OCI-LY3 (cell line): ENCODE measurements around the gene ETV4.

Experiments used
- H2AFZ ChIP-seq: fragments of 200-600, 300-600 bp; shearing (Covaris generic); 2 replicates; pipeline ENCODE4 v1.6.0; 2014; ENCODE audit warnings: antibody characterized with exemption, low read depth, low read length
- H3K27ac ChIP-seq: fragments of 200-600, 300-600 bp; sonication (generic); 2 replicates; pipeline ENCODE4 v1.5.1; 2014; ENCODE audit warnings: mild to moderate bottlenecking, low read length, moderate library complexity, mixed read lengths
- H3K27me3 ChIP-seq: fragments of 200-600, 300-600 bp; sonication (generic); 2 replicates; pipeline ENCODE4 v1.6.1; 2014; ENCODE audit warnings: low read depth, low read length, mixed read lengths
- H3K36me3 ChIP-seq: fragments of 200-600, 300-600 bp; sonication (generic); replicated peaks from 2 replicates; pipeline ENCODE3; 2014; ENCODE audit warnings: low read depth, low read length, mixed read lengths
- H3K4me1 ChIP-seq: fragments of 300-600, 200-600 bp; sonication (generic); 2 replicates; pipeline ENCODE4 v1.6.1; 2014; ENCODE audit warnings: low read length, mixed read lengths
- H3K4me2 ChIP-seq: fragments of 200-600, 300-600 bp; sonication (generic); 2 replicates; pipeline ENCODE4 v1.6.1; 2014; ENCODE audit warnings: low read length, mixed read lengths
- H3K4me3 ChIP-seq: fragments of 300-600, 200-600 bp; sonication (generic); 2 replicates; pipeline ENCODE4 v1.5.1; 2014; ENCODE audit warnings: antibody characterized with exemption, mild to moderate bottlenecking, low read length, moderate library complexity
- H3K79me2 ChIP-seq: fragments of 300-600, 200-600 bp; shearing (Covaris generic); 2 replicates; pipeline ENCODE4 v1.6.1; 2014; ENCODE audit warnings: mild to moderate bottlenecking, low read length, mixed read lengths
- H3K9ac ChIP-seq: fragments of 300-600, 200-600 bp; shearing (Covaris generic); 2 replicates; pipeline ENCODE4 v1.6.0; 2014; ENCODE audit warnings: mild to moderate bottlenecking, low read length, moderate library complexity
- H3K9me3 ChIP-seq: fragments of 200-600, 300-600 bp; shearing (Covaris generic); 2 replicates; pipeline ENCODE4 v1.6.1; 2014; ENCODE audit warnings: low read length, mixed read lengths; ENCODE audit not compliant: insufficient read depth
- H4K20me1 ChIP-seq: fragments of 200-600, 300-600 bp; sonication (generic); 2 replicates; pipeline ENCODE4 v1.6.1; 2016; ENCODE audit warnings: low read length, mixed read lengths; ENCODE audit not compliant: insufficient read depth
- CTCF ChIP-seq: fragments of 200-600, 300-600 bp; sonication (generic); IDR thresholded peaks from 2 replicates; pipeline ENCODE4 v1.5.1; 2014; ENCODE audit warnings: antibody characterized with exemption, low read length, low read depth
- EZH2phosphoT487 ChIP-seq: fragments of 200-600 bp; shearing (Covaris generic); IDR thresholded peaks from 2 replicates; pipeline ENCODE4 v1.6.1; 2018; ENCODE audit warnings: antibody characterized with exemption, mixed run types, low read depth

ETV4 gene

GRCh38 chr17:43543300-43543699 lies 2.8 kb downstream of the ETV4 start:
- H3K4me2 ChIP-seq, result no peak overlapping the region
- H3K27ac ChIP-seq, result no peak overlapping the region
- H3K9me3 ChIP-seq, result no peaks in the 10 kb centered on the region
- H3K4me1 ChIP-seq, result peaks cover 23% of the 10 kb centered on the region
- H3K4me3 ChIP-seq, result no peak overlapping the region
- H2AFZ ChIP-seq, result no peak overlapping the region
- H3K9ac ChIP-seq, result no peak overlapping the region
- peaks cover 14% of the 10 kb centered on the region for H3K79me2 ChIP-seq
- H3K36me3 ChIP-seq, result no peaks in the 10 kb centered on the region
- no peaks in the 10 kb centered on the region for H4K20me1 ChIP-seq
- peaks cover 11% of the 10 kb centered on the region; the same call in 1 of the 2 replicates for H3K27me3 ChIP-seq
- no peak for TF ChIP-seq CTCF
- TF ChIP-seq EZH2phosphoT487, result no peak

DNA sequence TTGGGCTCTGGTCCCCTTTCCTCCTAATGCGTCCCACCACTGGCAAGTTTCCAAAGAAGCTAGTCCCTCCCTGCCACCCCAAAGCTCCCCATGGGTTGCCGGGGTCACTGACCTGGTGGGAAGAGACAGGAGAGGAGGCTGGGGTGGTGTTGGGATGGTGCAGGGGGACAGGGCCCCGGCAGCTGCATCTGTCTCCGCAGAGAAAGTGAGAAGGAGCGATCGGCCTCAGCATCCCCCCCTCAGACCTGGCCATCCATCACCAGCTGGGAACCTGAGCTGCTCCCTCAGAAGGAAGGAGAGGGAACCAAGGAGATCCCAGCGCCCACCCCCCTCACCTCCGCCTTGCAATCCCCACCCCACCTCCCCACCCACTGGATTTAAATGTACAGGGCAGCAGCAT lies 3.3 kb downstream of the ETV4 start:
- Histone ChIP-seq H2AFZ (no peak overlapping the region), H3K36me3 (no peaks in the 10 kb centered on the region), H3K9me3 (no peaks in the 10 kb centered on the region), H3K4me1 (peaks cover 23% of the 10 kb centered on the region), H3K79me2 (peaks cover 14% of the 10 kb centered on the region), H3K27ac (no peak overlapping the region), H3K9ac (no peak overlapping the region), H3K4me2 (no peak overlapping the region), H4K20me1 (no peaks in the 10 kb centered on the region), H3K27me3 (peaks cover 8% of the 10 kb centered on the region; the same call in 1 of the 2 replicates), H3K4me3 (no peak overlapping the region)
- no peak for TF ChIP-seq EZH2phosphoT487
- TF ChIP-seq CTCF, result no peak

GRCh38 chr17:43540821-43541674 lies 5.1 kb downstream of the ETV4 start:
- peaks cover 14% of the 10 kb centered on the region for H3K79me2 ChIP-seq

More at GRCh38 chr17:43540821-43541674, 5.1 kb downstream of the ETV4 start:
- Histone ChIP-seq H3K4me3 (no peak overlapping the region), H3K9me3 (no peaks in the 10 kb centered on the region), H3K36me3 (no peaks in the 10 kb centered on the region), H3K9ac (no peak overlapping the region), H3K27ac (no peak overlapping the region), H3K27me3 (no peaks in the 10 kb centered on the region), H3K4me1 (peaks cover 16% of the 10 kb centered on the region), H3K4me2 (no peak overlapping the region), H4K20me1 (no peaks in the 10 kb centered on the region), H2AFZ (no peak overlapping the region)
- TF ChIP-seq EZH2phosphoT487, result no peak
- TF ChIP-seq CTCF, result no peak
